IMR-90 (cell line): ENCODE results near the gene GNB4. TPM values are rescaled to one million over a fixed set of nuclear protein-coding genes. Genes with fewer than 3 reads are reported as not detected.
A peak's percentile ranks its signal among the peaks of the same experiment; 100 is the strongest.

Source experiments
- ATAC-seq: fragments of 200-7000 bp; cut with Tn5 transposase; 2 replicates; pipeline ENCODE4 v1.9.1; 2020; ENCODE audit warnings: low read depth, mild to moderate bottlenecking, moderate library complexity
- Bru-seq: library from RNA; stranded (reverse); fragments of 400-500 nt; gene quantifications from one replicate; lab custom pipeline; 2021; lab: Mats Ljungman, UMichigan
- BruChase-seq, 2 experiments: library from RNA; stranded (reverse); fragments of 400-500 nt; gene quantifications; one replicate each; lab custom pipeline; 2021; lab: Mats Ljungman, UMichigan
- BruUV-seq: library from RNA; stranded (reverse); fragments of 400-500 nt; replicated peaks from 2 replicates; lab custom pipeline; 2021; lab: Mats Ljungman, UMichigan
- CTCF ChIA-PET: fragments of 300-600 bp; formaldehyde crosslinking; extraction: SDS; loops from one replicate; lab custom pipeline; 2021; ENCODE audit warnings: antibody characterized with exemption; lab: Yijun Ruan, JAX
- POLR2A ChIA-PET: fragments of 300-600 bp; sonication (Branson Sonifier 250); formaldehyde crosslinking; loops from one replicate; lab custom pipeline; 2022; ENCODE audit warnings: antibody characterized with exemption; ENCODE audit not compliant: unreplicated experiment; lab: Charles Lee
- DNase-seq: peaks from one replicate; pipeline ENCODE4 v3.0.0; 2013
- H2AFZ ChIP-seq: replicated peaks from 2 replicates; pipeline ENCODE3; 2013; ENCODE audit warnings: low read length, mild to moderate bottlenecking; ENCODE audit not compliant: poor library complexity
- H2AK5ac ChIP-seq: 2 replicates; pipeline ENCODE4 v1.6.1; 2013; ENCODE audit warnings: low read depth, low read length, inconsistent platforms
- H2AK9ac ChIP-seq: replicated peaks from 2 replicates; pipeline ENCODE3; 2013; ENCODE audit warnings: mild to moderate bottlenecking, low read depth, low read length, moderate library complexity; ENCODE audit not compliant: poor library complexity
- H2BK120ac ChIP-seq: 2 replicates; pipeline ENCODE4 v1.6.1; 2013; ENCODE audit warnings: low read depth, low read length, inconsistent platforms
- H2BK15ac ChIP-seq: 3 replicates; pipeline ENCODE4 v1.6.1; 2013; ENCODE audit warnings: low read depth, low read length, inconsistent platforms
- H2BK20ac ChIP-seq: 2 replicates; pipeline ENCODE4 v1.6.1; 2013; ENCODE audit warnings: low read depth, mild to moderate bottlenecking, inconsistent platforms, low read length, moderate library complexity
- H2BK5ac ChIP-seq: 2 replicates; pipeline ENCODE4 v1.6.1; 2013; ENCODE audit warnings: mild to moderate bottlenecking, low read depth, low read length, inconsistent platforms; ENCODE audit not compliant: poor library complexity, severe bottlenecking
- H3K14ac ChIP-seq: replicated peaks from 2 replicates; pipeline ENCODE4 v1.6.1; 2013; ENCODE audit warnings: low read depth, low read length, inconsistent platforms
- H3K18ac ChIP-seq: 2 replicates; pipeline ENCODE4 v1.6.1; 2013; ENCODE audit warnings: low read depth, low read length, control low read depth
- H3K23ac ChIP-seq: 2 replicates; pipeline ENCODE4 v1.6.1; 2013; ENCODE audit warnings: low read depth, low read length, inconsistent platforms
- H3K27ac ChIP-seq: 2 replicates; pipeline ENCODE4 v1.5.1; 2013; ENCODE audit warnings: mild to moderate bottlenecking, control low read depth, low read length; ENCODE audit not compliant: insufficient read depth
- H3K27me3 ChIP-seq: 2 replicates; pipeline ENCODE4 v1.6.1; 2013; ENCODE audit warnings: low read length; ENCODE audit not compliant: control insufficient read depth, insufficient read depth
- H3K36me3 ChIP-seq: 2 replicates; pipeline ENCODE4 v1.6.1; 2013; ENCODE audit warnings: low read length, mixed read lengths; ENCODE audit not compliant: control insufficient read depth, insufficient read depth
- H3K4ac ChIP-seq: 2 replicates; pipeline ENCODE4 v1.6.1; 2013; ENCODE audit warnings: low read depth, low read length, inconsistent platforms
- H3K4me1 ChIP-seq: 2 replicates; pipeline ENCODE4 v1.6.1; 2013; ENCODE audit warnings: low read length, mixed read lengths; ENCODE audit not compliant: control insufficient read depth, insufficient read depth
- H3K4me2 ChIP-seq: 2 replicates; pipeline ENCODE4 v1.6.1; 2013; ENCODE audit warnings: low read depth, mild to moderate bottlenecking, control low read depth, low read length, moderate library complexity
- H3K4me3 ChIP-seq: 2 replicates; pipeline ENCODE4 v1.5.1; 2013; ENCODE audit warnings: low read depth, mild to moderate bottlenecking, control low read depth, low read length, moderate library complexity; ENCODE audit not compliant: insufficient read depth
- H3K56ac ChIP-seq: 2 replicates; pipeline ENCODE4 v1.6.1; 2013; ENCODE audit warnings: low read length, inconsistent platforms; ENCODE audit not compliant: insufficient read depth; ENCODE audit errors: extremely low read depth
- H3K79me1 ChIP-seq, 2 experiments: 2 replicates each; pipeline ENCODE4 v1.6.1; 2013; ENCODE audit warnings: low read length in 2 of 2, inconsistent platforms in 1 of 2, low read depth in 1 of 2
- H3K9ac ChIP-seq: 2 replicates; pipeline ENCODE4 v1.6.1; 2013; ENCODE audit warnings: low read depth, low read length, control low read depth
- H3K9me1 ChIP-seq: 2 replicates; pipeline ENCODE4 v1.6.1; 2013; ENCODE audit warnings: low read length, inconsistent platforms; ENCODE audit not compliant: insufficient read depth
- H3K9me3 ChIP-seq: 2 replicates; pipeline ENCODE4 v1.6.1; 2013; ENCODE audit warnings: low read length; ENCODE audit not compliant: control insufficient read depth, insufficient read depth
- H4K20me1 ChIP-seq: 2 replicates; pipeline ENCODE4 v1.6.1; 2013; ENCODE audit warnings: low read length, inconsistent platforms; ENCODE audit not compliant: insufficient read depth
- H4K5ac ChIP-seq: 2 replicates; pipeline ENCODE4 v1.6.1; 2013; ENCODE audit warnings: mild to moderate bottlenecking, low read depth, low read length, control low read depth
- H4K8ac ChIP-seq, 2 experiments: 2 replicates each; pipeline ENCODE4 v1.6.1; 2013; ENCODE audit warnings: low read depth in 2 of 2, low read length in 2 of 2, control low read depth in 1 of 2, inconsistent platforms in 1 of 2
- H4K91ac ChIP-seq: 2 replicates; pipeline ENCODE4 v1.6.1; 2013; ENCODE audit warnings: low read depth, low read length, inconsistent platforms; ENCODE audit not compliant: insufficient read depth
- BHLHE40 ChIP-seq: fragments of 150-350 bp; IDR thresholded peaks from 2 replicates; pipeline ENCODE4 v1.6.1; 2016; ENCODE audit warnings: mild to moderate bottlenecking, low read depth, low read length
- CHD1 ChIP-seq: IDR thresholded peaks from 2 replicates; pipeline ENCODE4 v1.6.1; 2012; ENCODE audit warnings: low read depth, low read length, improper control_type of control experiment
- FOS ChIP-seq: fragments of 150-350 bp; IDR thresholded peaks from 2 replicates; pipeline ENCODE4 v1.6.1; 2016; ENCODE audit warnings: low read depth, low read length
- MAFK ChIP-seq: IDR thresholded peaks from 2 replicates; pipeline ENCODE4 v1.6.1; 2012; ENCODE audit warnings: low read depth, low read length, improper control_type of control experiment
- MAZ ChIP-seq: IDR thresholded peaks from 2 replicates; pipeline ENCODE4 v1.6.1; 2012; ENCODE audit warnings: low read depth, mild to moderate bottlenecking, low read length, improper control_type of control experiment, moderate library complexity, borderline replicate concordance
- MXI1 ChIP-seq: IDR thresholded peaks from 2 replicates; pipeline ENCODE4 v1.6.1; 2012; ENCODE audit warnings: low read depth, mild to moderate bottlenecking, low read length, moderate library complexity, borderline replicate concordance
- POLR2A ChIP-seq: IDR thresholded peaks from 2 replicates; pipeline ENCODE4 v1.6.1; 2012; ENCODE audit warnings: mild to moderate bottlenecking, low read depth, low read length
- RCOR1 ChIP-seq: IDR thresholded peaks from 2 replicates; pipeline ENCODE4 v1.6.1; 2012; ENCODE audit warnings: mild to moderate bottlenecking, low read length, improper control_type of control experiment; ENCODE audit not compliant: insufficient replicate concordance
- SMC3 ChIP-seq: fragments of 150-350 bp; IDR thresholded peaks from 2 replicates; pipeline ENCODE4 v1.6.1; 2016; ENCODE audit warnings: low read depth, mild to moderate bottlenecking, antibody characterized with exemption, low read length, moderate library complexity
- WGBS, 2 experiments: methylation state at CpG; one replicate each; pipeline versions ENCODE4 v1.1.5 to v1.1.7; 2013; ENCODE audit warnings: missing lambda C conversion rate in 2 of 2; ENCODE audit not compliant: insufficient read length in 1 of 2; ENCODE audit errors: extremely low coverage in 2 of 2; 5-methylcytosine and 5-hydroxymethylcytosine counted together
- dilution Hi-C: fragments of 300-500 bp; cut with HindIII; formaldehyde crosslinking; loops from one replicate; pipeline ENCODE4 v1.14.3; 2018; ENCODE audit warnings: low sequenced_read_pairs; ENCODE audit not compliant: unreplicated experiment
- in situ Hi-C: fragments of 300-500 bp; cut with MboI; formaldehyde crosslinking; loops from 3 replicates; pipeline ENCODE4 v1.14.3; 2019; ENCODE audit warnings: low sequenced_read_pairs, inconsistent platforms, mixed read lengths
- intact Hi-C: fragments of 100-400 bp; cut with micrococcal nuclease; formaldehyde crosslinking; loops from 2 replicates; pipeline ENCODE4 v1.10.0; 2022
- long read RNA-seq: library from polyadenylated mRNA; unstranded; transcript quantifications from one replicate; pipeline ENCODE4 v2.0.0, GENCODE V29; 2021; ENCODE audit not compliant: unreplicated experiment
- polyA plus RNA-seq, 3 experiments: library from polyadenylated mRNA; depleted of rRNA; stranded (reverse); fragments of >200 nt; gene quantifications; 2 replicates each; pipeline ENCODE4 v1.2.3, GENCODE V29; 2012; ENCODE audit warnings: low replicate concordance in 1 of 3
- total RNA-seq: library from RNA; depleted of rRNA; stranded (reverse); fragments of >200 nt; gene quantifications from 2 replicates; pipeline ENCODE4 v1.2.3, GENCODE V29; 2012; rRNA removed
- TF ChIP-seq, protein P1 (sequence below): fragments of 150-350 bp; IDR thresholded peaks from 2 replicates; pipeline ENCODE4 v1.6.1; 2016; ENCODE audit warnings: low read depth, mild to moderate bottlenecking, low read length, moderate library complexity, borderline replicate concordance
- TF ChIP-seq, protein P2 (sequence below): conservative IDR thresholded peaks from 2 replicates; pipeline ENCODE4 v1.5.1; 2012; ENCODE audit warnings: mild to moderate bottlenecking, low read depth, low read length, improper control_type of control experiment

GNB4 gene
- total RNA-seq (112 and 131 TPM in 2 replicates), polyA plus RNA-seq (2012; rRNA removed) (20.1 and 22.1 TPM in 2 replicates), Bru-seq, nascent RNA (percentile 84 among the genes with signal in this experiment), BruChase-seq, experiment 1, labeled RNA remaining after a 6-hour chase (percentile 91 among the genes with signal in this experiment), BruChase-seq, experiment 2, labeled RNA remaining after a 2-hour chase (percentile 90 among the genes with signal in this experiment)
- polyA plus RNA-seq (2012; cell fraction: cytosol; rRNA removed) = 4.1 and 7.1 TPM in 2 replicates
- 1.9 and 12.4 TPM in 2 replicates for polyA plus RNA-seq (2012; cell fraction: nucleus; rRNA removed; ENCODE audit: low replicate concordance)
- long read RNA-seq, full-length matches to known transcripts = 46 of 66 reads
- long read RNA-seq, partial matches to known transcripts = 0 of 66 reads
- long read RNA-seq, other reads (novel, unspliced or antisense) = 20 of 66 reads

- Histone ChIP-seq H2BK15ac (peak within 1 kb of the TSS; percentile 92; the same call in 2 of the 3 replicates), H3K27me3 (no peaks in the 10 kb centered on the region), H3K9ac (peak within 1 kb of the TSS; percentile 97), H2AK5ac (peak within 1 kb of the TSS; percentile 37; the same call in 1 of the 2 replicates), H3K36me3 (0 out of 2 replicates have a peak, but pooled peaks cover 2% of the 10 kb centered on the region), H3K4me2 (peak within 1 kb of the TSS; percentile 94), H3K9me3 (no peaks in the 10 kb centered on the region), H3K56ac (peak within 1 kb of the TSS; percentile 95), H3K4ac (peak within 1 kb of the TSS; percentile 84), H3K4me1 (peaks cover 3% of the 10 kb centered on the region), H3K18ac (peak within 1 kb of the TSS; percentile 83), H3K79me1 (peaks cover 0 to 17% of the 10 kb centered on the region in 2 experiments; a peak in 2 of 4 replicates), H3K9me1 (peaks cover 10% of the 10 kb centered on the region), H2BK20ac (peak within 1 kb of the TSS; percentile 97), H2BK5ac (peak within 1 kb of the TSS; percentile 92), H3K27ac (peak within 1 kb of the TSS; percentile 97), H2AK9ac (peak within 1 kb of the TSS; percentile 92), H2AFZ (peak within 1 kb of the TSS; percentile 90), H3K4me3 (peak within 1 kb of the TSS; percentile 81), H4K91ac (peak within 1 kb of the TSS; percentile 81), H4K5ac (peak within 1 kb of the TSS; percentile 72), H3K14ac (peak within 1 kb of the TSS; percentile 99), H3K23ac (peak within 1 kb of the TSS; percentile 96), H2BK120ac (peak within 1 kb of the TSS; percentile 94), H4K20me1 (peaks cover 17% of the 10 kb centered on the region; the same call in 1 of the 2 replicates), H4K8ac (peak within 1 kb of the TSS; percentile 69 to 93)
- peak; percentile 93 for ATAC-seq
- intact Hi-C loops (loop anchor here (1.0 kb wide), 1 partner anchor 76 kb away; no protein-coding TSS in a partner anchor), dilution Hi-C loops (no loop called here), in situ Hi-C loops (no loop called here)
- no TSS peak for BruUV-seq
- POLR2A ChIA-PET = interaction anchor here (1.2 kb wide), 1 partner anchor 10 kb away, joined by 3 read pairs; no protein-coding TSS in a partner anchor
- DNase-seq = peak; percentile 82
- CTCF ChIA-PET = no interaction called here
- 1% methylated on average over 34 of the region's 90 CpGs; no CpG with 5 or more reads in 1 of the 2 experiments for WGBS, 2 experiments
- TF ChIP-seq, protein P1, sequence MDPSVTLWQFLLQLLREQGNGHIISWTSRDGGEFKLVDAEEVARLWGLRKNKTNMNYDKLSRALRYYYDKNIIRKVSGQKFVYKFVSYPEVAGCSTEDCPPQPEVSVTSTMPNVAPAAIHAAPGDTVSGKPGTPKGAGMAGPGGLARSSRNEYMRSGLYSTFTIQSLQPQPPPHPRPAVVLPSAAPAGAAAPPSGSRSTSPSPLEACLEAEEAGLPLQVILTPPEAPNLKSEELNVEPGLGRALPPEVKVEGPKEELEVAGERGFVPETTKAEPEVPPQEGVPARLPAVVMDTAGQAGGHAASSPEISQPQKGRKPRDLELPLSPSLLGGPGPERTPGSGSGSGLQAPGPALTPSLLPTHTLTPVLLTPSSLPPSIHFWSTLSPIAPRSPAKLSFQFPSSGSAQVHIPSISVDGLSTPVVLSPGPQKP = no peak
- no peak for TF ChIP-seq CHD1
- no peak for TF ChIP-seq MAFK
- no peak for TF ChIP-seq SMC3
- TF ChIP-seq, protein P2, sequence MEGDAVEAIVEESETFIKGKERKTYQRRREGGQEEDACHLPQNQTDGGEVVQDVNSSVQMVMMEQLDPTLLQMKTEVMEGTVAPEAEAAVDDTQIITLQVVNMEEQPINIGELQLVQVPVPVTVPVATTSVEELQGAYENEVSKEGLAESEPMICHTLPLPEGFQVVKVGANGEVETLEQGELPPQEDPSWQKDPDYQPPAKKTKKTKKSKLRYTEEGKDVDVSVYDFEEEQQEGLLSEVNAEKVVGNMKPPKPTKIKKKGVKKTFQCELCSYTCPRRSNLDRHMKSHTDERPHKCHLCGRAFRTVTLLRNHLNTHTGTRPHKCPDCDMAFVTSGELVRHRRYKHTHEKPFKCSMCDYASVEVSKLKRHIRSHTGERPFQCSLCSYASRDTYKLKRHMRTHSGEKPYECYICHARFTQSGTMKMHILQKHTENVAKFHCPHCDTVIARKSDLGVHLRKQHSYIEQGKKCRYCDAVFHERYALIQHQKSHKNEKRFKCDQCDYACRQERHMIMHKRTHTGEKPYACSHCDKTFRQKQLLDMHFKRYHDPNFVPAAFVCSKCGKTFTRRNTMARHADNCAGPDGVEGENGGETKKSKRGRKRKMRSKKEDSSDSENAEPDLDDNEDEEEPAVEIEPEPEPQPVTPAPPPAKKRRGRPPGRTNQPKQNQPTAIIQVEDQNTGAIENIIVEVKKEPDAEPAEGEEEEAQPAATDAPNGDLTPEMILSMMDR = no peak
- TF ChIP-seq MAZ = peak; percentile 65; the same call in 1 of the 2 replicates
- TF ChIP-seq BHLHE40 = peak; percentile 47; the same call in 1 of the 2 replicates
- TF ChIP-seq MXI1 = peak; percentile 66
- no peak for TF ChIP-seq RCOR1
- TF ChIP-seq POLR2A = peak; percentile 56; the same call in 1 of the 2 replicates
- TF ChIP-seq FOS = no peak
Observed at GRCh38 chr3:179451265-179452175, at the start of gene GNB4. Gene GNB4 (minus strand): TSS chr3:179451470. CDS start chr3:179426200, 25,270 bp downstream.
